SK-N-MC (cell line): ENCODE measurements around the gene ITPR2.
A peak's percentile ranks its signal among the peaks of the same experiment; 100 is the strongest.
"Not testable (repeated sequence)": the region's sequence is repeated elsewhere in the genome, so short reads cannot be mapped to it uniquely, and the experiment has no call there.

Experiments used
- DNase-seq: peaks from one replicate; pipeline ENCODE4 v3.0.0-alpha.2; 2011; ENCODE audit warnings: low read depth, low spot score
- H3K27ac ChIP-seq: fragments of 200-600 bp; sonication (generic); 2 replicates; pipeline ENCODE4 v1.5.1; 2016; ENCODE audit warnings: mixed run types
- H3K36me3 ChIP-seq: fragments of 200-600 bp; sonication (generic); 2 replicates; pipeline ENCODE4 v1.6.1; 2017; ENCODE audit warnings: antibody characterized with exemption, low read length, mixed read lengths; ENCODE audit not compliant: insufficient read depth
- H3K4me3 ChIP-seq: fragments of 200-600 bp; sonication (generic); 2 replicates; pipeline ENCODE4 v1.5.1; 2016
- H3K9ac ChIP-seq: fragments of 200-600 bp; sonication (generic); 2 replicates; pipeline ENCODE4 v1.8.0; 2017; ENCODE audit warnings: mixed run types, mixed read lengths; ENCODE audit not compliant: insufficient read length
- H3K9me3 ChIP-seq: fragments of 200-600 bp; sonication (generic); 2 replicates; pipeline ENCODE4 v1.6.1; 2017; ENCODE audit warnings: low read depth, mild to moderate bottlenecking, antibody characterized with exemption, low read length, moderate library complexity, mixed read lengths
- EZH2 ChIP-seq: fragments of 200-600 bp; sonication (generic); IDR thresholded peaks from one replicate; pipeline ENCODE4 v1.6.1; 2017; ENCODE audit warnings: antibody characterized with exemption
- FOXP2 ChIP-seq: optimal IDR thresholded peaks from 2 replicates; pipeline ENCODE3; 2011; ENCODE audit warnings: mild to moderate bottlenecking, moderate library complexity; ENCODE audit not compliant: insufficient read depth; ENCODE audit errors: extremely low read length, control extremely low read depth
- POLR2AphosphoS5 ChIP-seq: IDR thresholded peaks from 2 replicates; pipeline ENCODE4 v1.6.1; 2012; ENCODE audit warnings: mild to moderate bottlenecking, low read depth, low read length, borderline replicate concordance

ITPR2 gene

GRCh38 chr12:26845057-26845666 is 12.2 kb upstream of the ITPR2 start:
- no peak for TF ChIP-seq POLR2AphosphoS5
- TF ChIP-seq FOXP2, result no peak
- no peak for TF ChIP-seq EZH2
- Histone ChIP-seq H3K9ac (no peak overlapping the region), H3K4me3 (no peak overlapping the region), H3K36me3 (no peaks in the 10 kb centered on the region), H3K27ac (no peak overlapping the region), H3K9me3 (no peaks in the 10 kb centered on the region)
- no peak for DNase-seq

DNA sequence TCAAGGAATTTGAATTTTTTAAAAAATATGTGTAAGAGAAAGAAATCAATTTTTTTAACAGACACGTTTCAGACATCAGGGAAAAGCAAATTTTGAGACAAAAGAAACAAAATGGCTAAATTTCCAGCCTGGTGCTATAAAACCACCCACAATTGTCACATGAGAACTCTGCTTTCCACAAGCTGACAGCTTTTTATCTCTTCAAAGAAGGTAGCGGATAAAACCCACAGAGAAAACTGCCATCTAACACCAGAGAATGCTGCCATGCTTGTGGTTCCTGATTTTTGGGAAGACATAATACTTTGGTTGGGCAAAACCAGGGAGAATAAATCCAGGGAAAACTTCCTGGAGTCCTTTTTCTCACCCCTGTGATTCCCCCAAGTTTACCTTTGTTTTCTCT is 10.3 kb upstream of the ITPR2 start:
- Histone ChIP-seq H3K9ac (no peak overlapping the region), H3K27ac (no peak overlapping the region), H3K4me3 (no peak overlapping the region), H3K36me3 (no peaks in the 10 kb centered on the region), H3K9me3 (no peaks in the 10 kb centered on the region)
- no peak for TF ChIP-seq POLR2AphosphoS5
- no peak for TF ChIP-seq EZH2
- no peak for DNase-seq

GRCh38 chr12:26841085-26841484 is 8.1 kb upstream of the ITPR2 start:
- TF ChIP-seq POLR2AphosphoS5, result no peak
- no peak for TF ChIP-seq EZH2
- no peak for TF ChIP-seq FOXP2
- no peak for DNase-seq
- Histone ChIP-seq H3K9me3 (no peaks in the 10 kb centered on the region), H3K36me3 (no peaks in the 10 kb centered on the region), H3K27ac (no peak overlapping the region), H3K9ac (no peak overlapping the region), H3K4me3 (no peak overlapping the region)

GRCh38 chr12:26839512-26839911 is 6.5 kb upstream of the ITPR2 start:
- Histone ChIP-seq H3K27ac (no peak overlapping the region), H3K9ac (no peak overlapping the region), H3K9me3 (no peaks in the 10 kb centered on the region), H3K4me3 (no peak overlapping the region), H3K36me3 (no peaks in the 10 kb centered on the region)
- TF ChIP-seq POLR2AphosphoS5, result no peak
- no peak for DNase-seq

DNA sequence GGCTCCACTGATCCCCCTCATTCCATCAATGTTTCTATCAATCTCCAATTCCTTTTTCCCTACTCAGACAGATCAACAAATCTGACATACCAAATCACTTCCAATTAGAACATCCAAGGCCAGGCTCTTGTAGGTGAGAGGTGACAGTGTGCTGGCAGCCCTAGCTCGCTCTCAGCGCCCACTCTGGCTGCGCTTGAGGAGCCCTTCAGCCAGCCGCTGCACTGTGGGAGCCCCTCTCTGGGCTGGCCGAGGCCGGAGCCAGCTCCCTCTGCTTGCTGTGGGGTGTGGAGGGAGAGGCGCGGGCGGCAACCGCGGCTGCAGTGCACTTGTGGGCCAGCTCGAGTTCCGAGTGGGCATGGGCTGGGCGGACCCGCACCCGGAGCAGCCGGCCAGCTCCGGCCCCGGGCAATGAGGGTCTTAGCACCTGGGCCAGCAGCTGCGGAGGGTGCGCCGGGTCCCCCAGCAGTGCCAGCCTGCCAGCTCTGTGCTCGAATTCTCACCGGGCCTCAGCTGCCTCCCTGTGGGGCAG is 6.0 kb upstream of the ITPR2 start:
- no peak for TF ChIP-seq FOXP2
- TF ChIP-seq POLR2AphosphoS5, result no peak
- TF ChIP-seq EZH2, result no peak
- no peak overlapping the region for H3K4me3 ChIP-seq

DNA sequence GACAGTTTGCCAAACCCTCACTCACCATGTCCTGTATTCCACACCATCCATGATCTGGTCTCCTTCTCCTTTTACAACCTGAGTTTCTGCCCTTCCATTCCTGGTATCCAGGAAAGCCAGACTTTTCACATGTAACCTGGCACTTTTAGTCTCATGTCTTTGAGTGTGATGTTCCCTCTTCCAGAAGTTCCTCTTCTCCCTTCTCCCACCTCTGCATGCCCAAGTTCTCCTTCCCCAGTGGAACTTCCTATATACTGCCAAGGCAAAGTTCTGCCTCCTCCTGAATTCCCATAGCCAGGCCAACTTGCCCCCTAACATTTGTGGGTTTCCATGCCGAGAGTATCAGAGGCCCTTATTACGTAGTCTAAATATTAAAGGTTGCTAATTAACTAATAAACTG is 3.2 kb upstream of the ITPR2 start:
- no peak overlapping the region for H3K27ac ChIP-seq
- no peaks in the 10 kb centered on the region for H3K36me3 ChIP-seq
- TF ChIP-seq POLR2AphosphoS5 (no peak), EZH2 (no peak), FOXP2 (no peak)
- H3K9me3 ChIP-seq, result no peaks in the 10 kb centered on the region
- no peak for DNase-seq
- no peak overlapping the region for H3K9ac ChIP-seq
- H3K4me3 ChIP-seq, result no peak overlapping the region

More for the DNA sequence above, 6.0 kb upstream of the ITPR2 start:
- no peak for DNase-seq
- Histone ChIP-seq H3K27ac (no peak overlapping the region), H3K9me3 (no peaks in the 10 kb centered on the region), H3K9ac (no peak overlapping the region), H3K36me3 (no peaks in the 10 kb centered on the region)

DNA sequence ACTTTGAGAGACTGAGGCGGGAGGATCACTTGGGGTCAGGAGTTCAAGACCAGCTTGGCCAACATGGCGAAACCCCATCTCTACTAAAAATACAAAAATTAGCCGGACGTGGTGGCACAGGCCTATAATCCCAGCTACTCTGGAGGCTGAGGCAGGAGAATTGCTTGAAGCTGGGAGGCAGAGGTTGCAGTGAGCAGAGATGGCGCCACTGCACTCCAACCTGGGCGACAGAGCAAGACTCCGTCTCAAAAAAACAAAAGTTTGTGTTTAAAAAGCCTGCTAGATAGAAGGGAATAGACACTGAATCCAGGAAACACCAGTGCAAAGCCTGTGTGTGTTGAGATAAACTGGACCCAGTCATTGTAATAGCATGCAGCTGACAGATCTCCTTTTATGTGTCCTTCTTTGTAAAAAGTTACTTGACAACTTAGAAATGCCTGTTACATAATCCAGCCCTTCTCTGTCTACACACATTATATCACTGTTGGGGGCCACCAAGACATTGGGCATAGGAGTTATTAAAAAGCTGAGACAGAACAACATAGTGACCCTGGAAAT is 1.6 kb upstream of the ITPR2 start:
- H3K4me3 ChIP-seq, DNase-seq, H3K27ac ChIP-seq, H3K9ac ChIP-seq, H3K36me3 ChIP-seq, H3K9me3 ChIP-seq: not testable (repeated sequence)

DNA sequence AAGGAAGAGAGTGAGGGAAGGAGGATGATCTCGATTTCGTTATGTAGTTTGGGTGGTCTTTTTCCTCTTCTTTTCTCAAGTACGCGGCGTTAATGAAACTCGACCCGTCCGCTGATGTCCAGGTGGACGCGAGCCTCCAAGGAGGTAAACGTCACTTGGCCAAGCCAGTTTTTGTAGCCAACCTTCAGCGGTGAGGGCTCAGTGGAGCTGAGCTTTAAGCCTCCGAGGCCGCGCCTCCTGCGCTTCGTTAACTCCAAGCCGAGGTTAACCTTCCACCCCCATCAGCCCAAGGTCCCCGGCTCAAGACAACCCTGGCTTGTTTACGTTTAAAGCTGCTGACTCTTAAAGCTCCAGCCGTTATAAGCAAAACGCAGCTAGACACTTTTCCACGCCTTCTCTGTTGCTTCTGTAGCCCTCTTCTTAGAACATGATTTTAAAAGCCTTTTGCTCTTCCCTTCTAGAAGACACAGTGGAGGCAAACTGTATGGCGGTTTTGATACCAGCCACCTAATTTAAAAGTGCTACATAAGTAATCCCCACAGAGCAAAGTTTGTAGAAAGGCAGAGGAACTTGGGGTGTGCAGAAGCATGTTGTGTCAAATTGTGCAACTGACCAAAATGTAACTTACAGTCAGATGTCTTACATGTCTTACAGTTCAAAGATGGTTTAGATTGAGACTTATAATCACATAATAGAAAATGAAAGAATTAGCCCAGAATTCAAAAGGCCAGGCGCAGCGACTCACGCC is 923 bp upstream of the ITPR2 start:
- no peak for DNase-seq
- Histone ChIP-seq H3K9me3 (no peaks in the 10 kb centered on the region), H3K9ac (no peak overlapping the region), H3K27ac (no peak overlapping the region), H3K36me3 (no peaks in the 10 kb centered on the region), H3K4me3 (peak overlapping the region; percentile 79)
- TF ChIP-seq FOXP2, result no peak
- TF ChIP-seq POLR2AphosphoS5, result no peak
- no peak for TF ChIP-seq EZH2

GRCh38 chr12:26831951-26832821 is 808 bp downstream of the ITPR2 start:
- no peak overlapping the region for H3K27ac ChIP-seq
- H3K9ac ChIP-seq, result peak overlapping the region; percentile 55
- no peaks in the 10 kb centered on the region for H3K36me3 ChIP-seq
- peak overlapping the region; percentile 79 for H3K4me3 ChIP-seq
- no peak for DNase-seq
- H3K9me3 ChIP-seq, result no peaks in the 10 kb centered on the region
- TF ChIP-seq FOXP2, result no peak
- no peak for TF ChIP-seq EZH2
